GM21515 (cell line): ENCODE results near the gene WAC.
"Not testable (repeated sequence)": the region's sequence is repeated elsewhere in the genome, so short reads cannot be mapped to it uniquely, and the experiment has no call there.

Source experiments
- ATAC-seq: cut with Tn5 transposase; IDR thresholded peaks from one replicate; pipeline ENCODE4 v1.9.1; 2021; ENCODE audit not compliant: unreplicated experiment

WAC gene

DNA sequence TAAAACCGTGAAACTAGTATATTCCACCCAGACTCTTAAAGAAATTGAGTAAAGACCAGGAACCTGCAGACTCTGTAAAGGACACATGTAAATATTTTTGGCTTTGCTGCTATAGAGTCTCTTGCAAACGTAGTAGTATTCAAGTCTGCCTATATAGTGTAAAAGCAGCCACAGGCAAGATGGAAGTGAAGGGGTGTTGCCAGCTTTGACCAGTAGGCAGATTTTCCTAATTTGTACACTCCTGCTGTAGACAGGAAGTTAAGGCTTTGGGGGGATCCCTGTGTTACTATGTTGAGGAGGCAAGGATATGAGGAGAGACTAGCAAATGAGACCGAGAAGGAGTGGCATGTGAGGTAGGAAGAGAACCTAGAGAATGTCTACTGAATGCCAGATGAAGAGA lies 27.7 kb downstream of the WAC start:
- no peak for ATAC-seq

DNA sequence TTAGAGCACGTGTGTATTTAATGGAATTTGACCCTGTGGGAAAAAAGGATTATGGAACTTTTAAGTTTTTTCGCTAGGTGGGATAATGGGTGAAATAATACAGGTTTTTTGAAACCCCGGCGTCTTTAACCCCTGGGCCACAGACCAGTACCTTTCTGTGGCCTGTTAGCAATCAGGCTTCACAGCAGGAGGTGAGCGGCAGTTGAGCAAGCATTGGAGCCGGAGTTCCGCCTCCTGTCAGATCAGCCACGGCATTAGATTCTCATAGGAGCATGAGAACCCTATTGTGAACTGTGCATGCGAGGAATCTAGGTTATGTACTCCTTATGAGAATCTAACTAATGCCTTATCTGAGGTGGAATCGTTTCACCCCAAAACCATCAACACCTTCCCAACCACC lies 28.6 kb downstream of the WAC start:
- ATAC-seq, result no peak

DNA sequence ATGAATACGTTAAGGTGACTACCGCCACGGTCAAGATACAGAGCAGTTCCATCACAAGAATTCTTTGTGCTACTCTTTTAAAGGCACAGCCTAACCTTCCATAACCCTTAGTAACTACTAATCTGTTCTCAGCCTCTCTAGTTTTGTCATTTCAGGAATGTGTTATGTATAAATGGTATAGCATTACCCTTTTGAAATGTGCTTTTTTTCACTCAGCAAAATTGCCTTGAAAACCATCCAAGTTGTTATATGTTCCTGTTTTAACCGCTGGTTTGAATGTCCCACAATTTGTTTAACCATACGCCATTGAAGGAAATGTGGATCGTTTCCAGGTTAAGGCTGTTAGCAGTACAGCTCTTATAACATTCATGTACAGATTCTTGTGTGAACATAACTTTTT lies 32.0 kb downstream of the WAC start:
- no peak for ATAC-seq

DNA sequence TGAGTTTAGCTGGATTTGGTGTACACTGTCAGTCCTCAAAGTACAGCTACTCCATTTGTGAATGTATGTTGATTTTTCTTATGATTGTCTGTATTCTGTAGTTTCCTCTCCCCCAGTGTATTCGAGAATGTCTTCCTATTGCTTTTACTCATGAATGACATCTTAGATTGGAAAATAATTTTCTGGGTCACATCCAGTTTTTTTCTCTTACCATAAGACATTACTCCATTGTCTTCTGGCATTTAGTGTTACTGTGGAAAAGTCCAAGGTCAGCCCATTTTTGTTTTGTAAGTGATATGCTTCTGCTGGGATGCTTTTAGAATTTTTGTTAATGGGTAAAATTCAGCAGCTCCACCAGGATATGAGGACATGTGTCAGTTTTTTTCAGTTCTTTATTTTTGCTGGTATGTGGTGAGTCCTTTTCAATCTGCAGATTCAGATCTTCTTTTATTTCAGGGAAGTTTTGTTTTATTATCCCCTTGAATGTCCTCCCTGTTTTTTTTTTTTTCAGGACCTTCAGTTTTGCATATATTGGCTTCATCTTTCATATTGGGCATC lies 33.6 kb downstream of the WAC start:
- ATAC-seq, result no peak

DNA sequence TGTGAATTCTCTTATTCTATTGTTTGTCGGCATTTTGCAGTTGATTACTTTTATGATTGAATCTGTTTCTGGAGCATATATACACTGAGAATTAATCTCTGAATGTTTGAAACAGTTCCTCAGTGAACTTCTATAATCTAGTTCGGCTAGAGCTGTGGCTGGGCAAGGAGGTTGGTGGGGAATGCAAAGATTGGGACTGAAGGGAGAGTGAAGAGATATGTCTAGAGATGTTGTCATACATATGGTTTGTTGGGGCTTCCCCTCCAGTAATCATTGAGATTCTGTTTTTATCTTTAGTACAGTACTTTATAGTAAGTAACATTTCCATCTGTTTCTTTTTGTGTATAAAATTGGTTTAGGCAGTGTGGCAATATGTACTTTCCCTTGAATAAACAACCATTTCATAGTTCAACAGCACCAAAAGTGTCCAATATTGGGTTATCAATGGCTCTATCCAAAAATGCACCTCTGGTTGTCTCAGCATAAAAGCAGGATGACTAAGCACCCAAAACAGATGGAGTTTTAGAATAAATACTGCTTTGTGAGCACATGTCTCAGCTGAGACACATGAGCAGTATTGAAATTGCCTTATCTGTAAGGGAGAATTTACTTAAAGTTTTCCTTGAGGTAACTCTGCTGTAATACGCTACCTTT lies 36.7 kb downstream of the WAC start:
- no peak for ATAC-seq

DNA sequence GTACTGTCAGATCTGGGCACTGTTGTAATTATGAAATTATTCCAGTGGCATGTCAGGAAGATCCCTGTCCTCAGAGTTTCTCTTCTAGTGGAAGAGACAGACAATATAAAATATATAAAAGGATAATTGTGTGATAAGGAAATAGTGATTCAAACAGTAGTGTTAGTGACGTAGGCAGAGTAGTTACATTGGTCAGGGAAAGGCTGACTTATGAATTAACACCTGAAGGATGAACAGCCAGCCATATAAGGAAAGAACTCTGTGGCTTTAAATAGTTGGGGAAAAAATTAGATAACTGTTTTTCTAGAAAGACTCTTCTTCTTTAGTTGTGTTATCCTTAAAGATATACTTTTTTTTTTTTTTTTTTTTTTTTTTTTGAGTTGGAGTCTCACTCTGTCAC lies 37.7 kb downstream of the WAC start:
- no peak for ATAC-seq

DNA sequence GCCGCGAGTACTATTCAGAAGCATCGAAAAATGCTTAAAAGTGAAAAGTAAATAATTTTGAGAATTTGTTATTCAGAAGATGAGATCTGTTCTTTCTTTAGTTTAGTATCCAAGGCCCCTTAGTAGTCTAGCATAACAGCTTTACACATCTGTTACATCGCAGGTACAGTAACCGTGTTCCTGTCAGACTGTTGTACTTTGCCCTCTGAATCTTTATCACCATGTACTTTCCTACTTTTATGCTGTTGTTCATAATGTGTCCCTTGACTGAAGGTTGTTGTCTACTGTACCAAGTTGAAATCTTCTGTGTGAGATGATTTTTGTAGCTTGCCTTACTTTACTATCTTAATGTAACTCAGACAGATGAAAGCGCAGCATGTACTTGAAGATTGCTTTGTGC lies 38.3 kb downstream of the WAC start:
- ATAC-seq, result no peak

DNA sequence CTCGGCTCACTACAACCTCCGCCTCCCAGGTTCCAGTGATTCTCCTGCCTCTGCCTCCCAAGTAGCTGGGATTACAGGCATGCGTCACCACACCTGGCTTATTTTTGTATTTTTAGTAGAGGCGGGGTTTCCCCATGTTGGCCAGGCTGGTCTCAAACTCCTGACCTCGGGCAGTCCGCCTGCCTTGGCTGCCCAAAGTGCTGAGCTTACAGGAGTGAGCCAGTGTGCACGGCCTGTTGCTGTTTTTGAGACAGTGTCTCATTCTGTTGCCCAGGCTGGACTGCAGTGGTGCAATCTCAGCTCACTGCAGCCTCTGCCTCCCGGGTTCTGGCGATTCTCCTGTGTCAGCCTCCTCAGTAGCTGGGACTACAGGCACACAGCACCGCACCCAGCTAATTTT lies 41.3 kb downstream of the WAC start:
- not testable (repeated sequence) for ATAC-seq

DNA sequence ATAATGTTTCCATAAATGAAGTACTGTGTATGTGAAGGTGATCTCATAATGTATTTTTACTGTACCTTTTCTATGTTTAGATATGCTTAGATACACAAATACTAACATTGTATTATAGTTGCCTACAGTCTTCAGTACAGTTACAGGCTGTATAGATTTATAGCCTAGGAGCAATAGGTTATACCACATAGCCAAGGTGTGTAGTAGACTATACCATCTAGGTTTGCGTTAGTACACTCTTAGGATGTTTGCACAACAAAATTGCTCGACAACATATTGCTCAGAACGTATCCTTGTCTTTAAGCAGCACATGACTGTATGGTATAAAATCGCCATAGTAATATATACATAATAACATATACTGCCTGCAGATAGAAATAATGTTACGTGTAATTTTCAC lies 42.9 kb downstream of the WAC start:
- ATAC-seq, result no peak

DNA sequence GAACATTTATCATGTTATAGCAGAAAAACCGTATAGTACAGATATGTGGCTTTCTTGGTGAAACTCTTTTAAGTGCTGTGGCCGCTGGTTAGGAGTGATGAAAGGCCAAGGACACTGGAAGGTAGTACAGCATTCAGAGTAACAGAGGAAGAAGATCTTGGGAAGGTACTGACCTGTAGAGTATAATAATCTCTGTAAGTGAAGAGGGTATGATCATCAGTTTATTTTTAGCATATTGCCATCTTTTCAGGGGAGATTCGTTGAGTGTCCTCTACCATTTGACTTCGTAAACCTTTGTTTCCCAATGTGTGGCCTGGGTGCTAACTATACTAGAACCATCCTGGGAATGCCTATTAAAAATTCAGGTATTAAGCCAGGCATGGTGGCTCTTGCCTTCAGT lies 44.6 kb downstream of the WAC start:
- no peak for ATAC-seq

DNA sequence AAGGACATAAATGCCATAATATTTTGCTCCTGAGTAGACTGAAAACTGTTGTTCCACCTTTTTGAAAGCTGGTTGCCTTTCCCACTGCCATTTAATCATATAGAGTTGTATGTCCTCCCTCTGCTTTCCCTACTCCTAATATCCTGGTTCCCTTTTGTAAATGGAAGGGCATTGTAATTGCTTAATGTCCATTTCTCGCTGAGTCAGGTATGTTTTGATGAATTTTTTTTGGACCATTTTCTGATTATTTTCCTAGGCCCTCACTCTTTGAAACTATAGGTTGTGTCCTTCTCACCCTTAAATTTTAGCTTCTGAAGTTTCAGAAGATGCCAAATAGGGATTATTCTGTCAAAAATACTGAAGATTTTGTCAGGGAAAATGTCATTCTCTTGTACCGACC lies 45.5 kb downstream of the WAC start:
- no peak for ATAC-seq

DNA sequence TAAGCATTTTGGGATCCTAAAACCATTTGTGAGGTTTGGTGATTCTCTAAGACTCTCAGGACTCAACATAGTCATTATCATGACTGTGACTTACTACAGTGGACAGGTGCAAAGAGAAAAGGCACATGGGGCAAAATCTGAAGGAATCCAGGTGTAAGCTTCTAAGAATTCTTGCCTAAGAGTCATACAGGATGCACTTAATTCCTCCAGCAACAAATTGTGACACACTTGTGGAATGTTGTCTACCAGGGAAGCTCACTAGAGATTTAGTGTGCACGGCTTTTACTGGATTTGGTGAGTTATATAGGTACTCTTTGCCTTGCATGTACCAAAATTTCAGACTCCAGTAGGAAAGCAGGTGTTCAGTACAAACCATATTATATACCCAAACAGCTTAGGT lies 47.9 kb downstream of the WAC start:
- no peak for ATAC-seq

DNA sequence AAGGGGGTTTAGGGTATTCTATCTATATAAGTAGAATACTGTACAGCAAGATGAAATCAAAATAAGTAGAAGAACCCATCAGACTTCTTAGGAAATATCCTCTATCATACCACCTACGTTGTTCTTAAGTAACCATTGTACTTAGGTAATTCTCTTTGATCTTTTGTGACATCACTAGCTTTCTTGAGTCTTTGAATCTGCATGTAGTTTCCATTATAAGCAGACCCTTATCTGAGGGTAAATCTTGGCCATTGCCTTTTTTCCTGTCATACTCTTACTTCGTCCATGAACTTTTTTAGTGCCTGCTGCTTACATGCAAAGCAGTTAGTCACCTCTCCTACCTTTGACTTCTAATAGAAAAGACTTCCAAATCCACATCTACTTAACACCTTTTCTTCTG lies 49.0 kb downstream of the WAC start:
- no peak for ATAC-seq

DNA sequence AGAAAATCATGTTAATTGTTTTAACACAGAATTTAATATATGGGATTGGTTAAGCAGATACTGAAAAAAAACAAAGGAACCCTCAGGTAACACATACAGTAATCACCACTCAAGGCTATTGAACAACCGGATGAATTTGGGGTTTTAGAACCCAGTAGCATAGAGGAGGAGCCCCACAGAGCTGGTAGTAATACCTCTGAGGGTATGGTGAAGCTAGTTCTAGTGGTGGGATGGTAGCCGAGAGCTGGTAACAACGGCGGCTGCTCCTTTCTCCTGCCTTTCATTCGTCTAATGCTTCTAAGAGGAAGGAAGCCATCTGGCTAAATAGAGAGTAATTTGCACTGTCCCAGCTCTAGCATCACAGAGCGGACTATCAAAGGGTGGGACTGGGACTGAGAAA lies 52.2 kb downstream of the WAC start:
- no peak for ATAC-seq

DNA sequence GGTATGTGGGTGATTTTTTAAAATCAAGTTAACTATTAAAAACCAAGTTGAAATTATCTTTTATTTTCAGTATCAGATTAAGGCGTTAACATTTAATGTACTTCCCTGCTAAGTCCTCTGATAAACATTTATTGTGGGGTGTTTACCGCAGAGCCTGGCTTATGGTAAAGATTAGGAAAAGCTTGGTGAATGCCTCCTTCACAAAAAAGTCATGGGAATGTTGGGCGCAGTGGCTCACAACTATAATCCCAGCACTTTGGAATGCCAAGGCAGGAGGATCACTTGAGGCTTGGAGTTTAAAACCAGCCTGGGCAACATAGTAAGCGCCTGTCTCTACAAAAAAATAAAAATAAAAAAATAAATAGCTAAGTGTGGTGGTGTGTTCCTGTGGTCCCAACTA lies 53.3 kb downstream of the WAC start:
- ATAC-seq, result no peak

DNA sequence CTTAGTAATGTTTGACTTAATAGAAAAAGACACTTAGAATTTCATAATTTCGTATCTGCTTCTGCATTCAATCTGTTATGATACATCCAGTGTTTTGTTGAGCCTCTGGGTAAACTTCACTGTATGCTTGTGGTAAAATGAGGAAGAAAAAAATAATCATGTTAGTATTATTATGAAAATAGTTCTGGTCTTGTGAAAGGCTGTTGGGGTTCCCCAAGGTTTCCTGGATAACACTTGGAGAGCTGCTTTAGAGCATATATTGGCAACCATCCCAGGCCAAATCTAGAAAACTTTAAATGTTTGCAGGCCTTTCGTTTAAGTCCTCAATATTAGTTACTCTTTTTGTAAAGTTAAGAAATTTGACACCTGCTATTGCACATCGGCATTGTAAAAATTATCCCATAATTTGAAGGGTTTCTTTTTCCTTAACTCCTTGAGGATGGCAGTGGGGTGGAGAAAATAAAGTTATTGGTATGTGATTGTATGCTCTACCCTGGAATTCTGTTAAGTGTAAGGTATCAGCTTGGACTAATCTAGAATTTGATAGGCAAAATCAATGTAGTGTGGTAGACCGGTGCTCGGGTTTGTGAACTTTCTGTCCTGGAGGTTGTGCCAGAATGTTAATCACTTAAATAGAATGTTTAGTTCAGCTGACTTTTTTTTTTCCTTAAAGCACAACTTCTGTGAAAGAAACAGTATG lies 54.5 kb downstream of the WAC start:
- ATAC-seq, result no peak

DNA sequence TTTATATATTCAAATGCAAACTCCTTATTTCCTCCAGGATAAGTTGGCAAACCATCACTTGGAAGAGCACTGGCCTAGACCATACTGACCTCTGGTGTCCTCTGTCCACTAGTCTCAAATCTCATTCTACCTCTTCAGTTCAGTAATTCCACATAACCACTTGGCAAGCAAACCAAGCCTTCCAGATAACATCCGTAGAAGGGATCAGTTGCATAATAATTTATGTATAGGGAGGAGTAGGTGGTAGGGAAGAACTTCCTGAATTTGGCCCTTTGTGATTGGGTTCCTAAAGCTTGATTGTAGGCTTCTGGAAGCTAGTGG lies 55.0 kb downstream of the WAC start:
- ATAC-seq, result no peak

DNA sequence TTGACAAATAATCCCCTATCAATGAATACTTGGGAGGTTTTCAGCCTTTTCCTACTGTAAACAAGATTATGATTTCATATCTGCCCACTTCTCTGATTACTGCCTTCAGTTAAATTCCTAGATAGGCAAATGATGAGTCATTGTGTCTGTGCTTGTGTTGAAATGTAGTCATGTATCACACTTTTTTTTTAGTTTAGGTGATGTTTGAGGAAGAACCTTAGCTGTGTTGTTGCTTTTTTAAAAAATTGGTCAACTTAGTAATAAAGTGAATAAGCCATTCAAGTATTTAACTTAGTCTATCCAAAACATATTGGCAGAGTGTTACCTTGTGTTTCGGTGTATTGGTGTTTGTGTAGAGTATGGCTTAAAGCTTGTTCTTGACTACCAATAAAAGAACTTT lies 60.0 kb downstream of the WAC start:
- ATAC-seq, result no peak

DNA sequence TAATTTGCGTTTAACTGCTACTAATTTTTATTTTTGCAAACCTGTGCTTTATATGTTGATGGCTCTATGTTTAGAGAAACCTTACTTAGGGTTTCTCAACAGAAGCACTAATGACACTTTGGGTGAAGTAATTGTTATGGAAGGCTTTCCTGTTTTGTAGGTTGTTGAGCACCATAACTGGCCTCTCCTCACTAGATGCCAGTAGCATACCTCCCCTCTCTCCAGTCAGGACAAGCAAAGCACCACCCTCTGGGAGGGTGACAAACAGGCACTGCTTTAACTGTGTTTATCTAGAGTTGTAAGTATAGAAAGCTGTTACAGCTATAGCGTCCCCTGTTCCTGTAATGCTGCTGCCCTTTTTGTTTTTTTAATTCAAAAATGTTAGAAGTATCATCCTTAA lies 60.9 kb downstream of the WAC start:
- no peak for ATAC-seq

DNA sequence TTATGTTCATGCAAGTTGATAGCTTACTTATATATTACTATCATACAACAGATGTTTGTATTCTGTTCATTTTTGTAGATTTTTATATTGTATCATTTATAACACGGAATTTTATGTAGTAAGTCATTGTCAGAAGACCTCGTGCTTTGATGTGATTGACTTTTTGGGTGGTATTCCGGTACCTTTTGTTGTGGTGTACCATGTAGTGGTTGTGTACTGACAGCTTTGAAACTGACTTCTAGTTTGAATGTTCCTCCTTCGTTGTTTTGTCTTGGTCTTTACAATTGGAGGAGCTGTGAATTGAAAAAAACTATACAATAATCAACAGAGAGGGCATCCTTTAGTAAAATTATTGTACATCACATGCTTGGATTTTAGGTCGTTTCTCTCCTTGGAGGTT lies 61.5 kb downstream of the WAC start:
- ATAC-seq, result no peak

DNA sequence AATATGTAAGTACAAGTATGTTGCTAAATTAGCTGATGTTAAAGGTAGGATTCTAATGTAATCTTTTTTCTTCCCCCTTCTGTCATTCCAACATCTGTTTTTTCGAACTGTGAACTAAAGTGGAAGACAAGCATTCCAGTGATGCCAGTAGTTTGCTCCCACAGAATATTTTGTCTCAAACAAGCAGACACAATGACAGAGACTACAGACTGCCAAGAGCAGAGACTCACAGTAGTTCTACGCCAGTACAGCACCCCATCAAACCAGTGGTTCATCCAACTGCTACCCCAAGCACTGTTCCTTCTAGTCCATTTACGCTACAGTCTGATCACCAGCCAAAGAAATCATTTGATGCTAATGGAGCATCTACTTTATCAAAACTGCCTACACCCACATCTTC lies 62.7 kb downstream of the WAC start:
- ATAC-seq, result no peak

DNA sequence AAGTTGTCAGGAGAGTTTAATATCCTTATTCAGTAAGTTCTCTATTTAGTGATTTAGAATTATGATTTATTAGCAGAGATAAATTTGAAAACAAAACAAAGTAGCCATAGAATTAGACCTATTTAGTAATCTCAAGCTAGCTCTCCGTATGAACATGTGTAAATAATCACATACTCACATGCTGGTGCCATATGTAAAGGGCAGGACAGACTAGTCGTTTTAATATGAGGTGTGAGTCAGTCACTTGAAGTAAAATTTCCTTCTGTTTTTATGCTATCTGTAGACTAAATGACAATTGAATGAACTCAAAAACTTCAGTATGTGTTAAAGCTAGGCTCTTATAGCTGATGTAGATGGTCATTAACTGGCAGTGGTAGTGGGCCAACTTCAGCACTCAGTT lies 67.1 kb downstream of the WAC start:
- no peak for ATAC-seq

DNA sequence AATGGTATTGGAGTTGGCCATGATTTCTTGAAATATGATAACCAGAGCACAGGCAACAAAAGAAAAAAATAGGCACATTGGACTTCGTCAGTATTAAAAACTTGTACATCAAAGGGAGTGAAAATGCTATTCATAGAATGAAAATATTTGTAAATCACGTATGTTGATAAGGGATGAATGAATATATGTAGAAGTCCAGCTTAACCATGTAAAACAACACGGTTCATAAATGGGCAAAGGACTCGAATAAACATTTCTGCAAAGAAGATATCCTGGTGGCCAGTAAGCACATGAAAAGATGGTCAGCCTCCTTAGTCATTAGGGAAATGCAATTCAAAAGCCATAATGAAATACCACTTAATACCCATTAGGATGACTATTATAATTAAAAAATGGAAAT lies 68.1 kb downstream of the WAC start:
- no peak for ATAC-seq
